ENCODE results near the gene FAM184A.
"Not testable (repeated sequence)": the region's sequence is repeated elsewhere in the genome, so short reads cannot be mapped to it uniquely, and the experiment has no call there.

Gene FAM184A

DNA sequence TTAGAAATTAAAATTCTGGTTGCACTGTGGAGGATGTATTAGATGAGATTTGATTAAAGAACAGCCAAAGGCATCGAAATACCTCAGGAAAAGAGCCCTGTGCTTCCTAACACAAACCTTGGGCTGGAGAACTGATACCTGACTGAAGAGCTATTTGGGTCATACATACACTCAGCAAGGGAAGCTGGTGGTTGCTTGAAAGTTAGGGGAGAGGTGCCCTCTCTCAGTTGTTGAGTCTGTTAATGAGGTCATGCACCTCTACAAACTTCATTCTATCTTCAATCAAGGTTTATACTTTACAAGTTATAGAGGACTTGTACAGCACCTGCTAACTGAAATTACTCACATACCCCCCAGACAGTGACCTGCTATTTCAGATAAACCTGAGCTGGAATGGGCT is 25.5 kb downstream of the FAM184A start:
- DNase-seq: no peak

GRCh38 chr6:119052292-119052889 is 26.1 kb downstream of the FAM184A start:
- no peak for DNase-seq

DNA sequence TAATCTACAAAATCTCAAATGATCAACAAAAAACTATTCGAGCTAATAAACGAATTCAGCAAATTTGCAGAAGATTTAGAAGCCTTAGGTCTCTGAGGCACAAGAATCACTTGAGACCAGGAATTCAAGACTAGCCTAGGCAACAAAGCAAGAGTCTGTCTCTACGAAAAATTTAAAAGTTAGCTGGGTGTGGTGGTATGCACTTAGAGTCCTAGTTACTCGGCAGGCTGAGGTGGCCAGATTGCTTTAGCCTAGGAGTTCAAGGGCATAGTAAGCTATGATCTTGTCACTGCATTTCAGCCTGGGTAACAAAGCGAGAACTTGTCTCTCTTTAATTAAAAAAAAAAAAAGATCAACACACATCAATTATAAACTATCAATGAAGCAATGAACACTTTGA is 34.2 kb downstream of the FAM184A start:
- DNase-seq: no peak

DNA sequence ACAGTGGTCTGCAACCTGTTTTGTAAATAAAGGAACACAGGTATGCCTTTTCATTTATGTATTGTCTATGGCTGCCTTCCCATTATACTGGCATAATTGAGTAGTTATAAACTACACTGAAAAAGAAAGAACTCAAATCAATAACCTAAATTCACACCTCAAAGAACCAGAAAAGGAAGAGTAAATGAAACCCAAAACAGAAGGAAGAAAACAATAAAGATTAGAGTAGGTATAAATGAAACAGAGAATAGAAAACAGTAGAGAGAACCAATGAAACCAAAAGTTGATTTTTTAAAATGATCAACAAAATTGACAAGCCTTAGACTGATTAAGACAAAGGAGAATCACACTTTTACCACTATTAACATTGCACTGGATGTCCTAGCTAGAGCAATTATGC is 34.7 kb downstream of the FAM184A start:
- no peak for DNase-seq

GRCh38 chr6:119043265-119043664 is 35.2 kb downstream of the FAM184A start:
- DNase-seq: no peak

GRCh38 chr6:119040636-119041035 is 37.8 kb downstream of the FAM184A start:
- DNase-seq: no peak

DNA sequence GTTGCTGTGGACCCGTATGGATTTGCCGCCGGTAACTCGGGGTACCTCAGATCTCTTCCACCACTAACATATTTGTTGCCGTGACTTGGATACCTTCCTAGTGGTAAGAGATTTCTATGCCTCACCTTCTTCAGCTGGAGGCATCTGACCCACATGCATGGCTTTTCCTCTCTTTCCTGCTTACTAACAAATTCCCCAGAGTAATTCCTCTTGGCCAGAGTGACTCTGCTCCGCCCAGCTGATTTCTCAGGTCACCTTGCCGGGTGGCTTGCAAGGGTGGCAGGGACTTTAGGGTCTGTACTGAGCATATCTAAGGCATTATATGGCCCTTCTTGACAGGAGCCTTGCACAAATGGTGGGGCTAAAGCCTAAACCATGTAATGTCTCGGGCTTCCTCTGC is 38.2 kb downstream of the FAM184A start:
- DNase-seq: no peak

DNA sequence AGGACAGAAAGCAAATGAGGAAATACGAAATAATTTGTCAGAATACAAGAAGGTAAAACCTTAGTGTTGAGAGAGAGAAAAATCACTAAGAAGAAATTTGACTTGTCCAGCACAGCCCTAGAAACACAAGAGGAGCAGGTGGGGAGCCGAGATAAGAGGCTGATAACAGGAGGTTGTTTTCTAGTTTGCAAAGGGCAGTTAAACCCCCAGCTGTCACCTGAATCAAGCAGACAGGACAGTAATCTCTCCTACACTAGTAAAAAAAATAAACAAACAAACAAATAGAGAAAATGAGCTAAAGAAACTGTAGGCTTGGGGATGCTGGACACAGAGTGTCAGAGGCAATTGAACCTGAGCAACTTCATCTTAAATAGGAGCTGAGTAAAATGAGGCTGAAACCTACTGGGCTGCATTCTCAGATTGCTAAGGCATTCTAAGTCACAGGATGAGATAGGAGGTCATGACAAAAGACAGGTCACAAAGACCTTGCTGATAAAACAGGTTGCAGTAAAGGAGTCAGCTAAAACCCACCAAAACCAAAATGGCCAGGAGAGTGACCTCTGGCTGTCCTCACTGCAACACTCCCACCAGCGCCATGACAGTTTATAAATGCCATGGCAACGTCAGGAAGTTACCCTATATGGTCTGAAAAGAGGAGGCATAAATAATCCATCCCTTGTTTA is 40.4 kb downstream of the FAM184A start:
- no peak for DNase-seq

DNA sequence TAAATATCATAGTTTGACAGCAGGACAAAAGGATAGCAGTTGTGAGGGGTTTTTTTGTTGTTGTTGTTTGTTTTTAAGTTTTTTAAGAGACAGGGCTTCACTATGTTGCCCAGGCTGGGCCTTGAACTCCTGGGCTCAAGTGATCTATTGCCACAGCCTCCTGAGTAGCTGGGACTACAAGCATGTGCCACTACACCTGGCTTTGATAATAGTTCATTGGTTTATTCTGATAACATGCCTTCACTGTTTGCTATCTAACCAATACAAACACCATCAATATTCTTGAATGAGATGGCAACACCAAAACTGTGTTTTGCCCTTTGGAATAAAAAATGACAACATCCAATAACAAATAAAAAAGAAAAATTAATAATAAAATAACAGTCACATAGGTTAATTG is 41.2 kb downstream of the FAM184A start:
- no peak for DNase-seq

GRCh38 chr6:119036081-119036480 is 42.4 kb downstream of the FAM184A start:
- DNase-seq: no peak

DNA sequence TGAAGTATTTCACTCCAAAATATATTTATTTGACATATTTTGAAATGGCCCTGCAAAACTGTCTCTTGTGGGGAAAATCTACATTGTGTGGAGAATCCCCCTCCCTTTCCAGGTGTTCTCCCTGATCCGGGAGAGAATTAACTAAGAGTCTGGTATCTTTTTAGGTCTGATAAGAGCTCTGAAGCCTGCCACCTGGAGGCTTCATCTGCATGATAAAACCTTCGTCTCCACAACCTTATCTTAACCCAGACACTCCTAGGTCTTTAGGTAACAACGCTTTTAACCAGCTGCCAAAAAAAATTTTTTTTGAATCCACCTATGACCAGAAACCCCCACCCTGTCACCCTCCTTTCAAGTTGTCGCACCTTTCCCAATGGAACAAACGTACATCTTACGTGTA is 43.0 kb downstream of the FAM184A start:
- no peak for DNase-seq

GRCh38 chr6:119034827-119035458 is 43.5 kb downstream of the FAM184A start:
- DNase-seq: no peak

GRCh38 chr6:119032428-119032827 is 46.0 kb downstream of the FAM184A start:
- DNase-seq: no peak

GRCh38 chr6:119030759-119031158 is 47.7 kb downstream of the FAM184A start:
- DNase-seq: no peak

DNA sequence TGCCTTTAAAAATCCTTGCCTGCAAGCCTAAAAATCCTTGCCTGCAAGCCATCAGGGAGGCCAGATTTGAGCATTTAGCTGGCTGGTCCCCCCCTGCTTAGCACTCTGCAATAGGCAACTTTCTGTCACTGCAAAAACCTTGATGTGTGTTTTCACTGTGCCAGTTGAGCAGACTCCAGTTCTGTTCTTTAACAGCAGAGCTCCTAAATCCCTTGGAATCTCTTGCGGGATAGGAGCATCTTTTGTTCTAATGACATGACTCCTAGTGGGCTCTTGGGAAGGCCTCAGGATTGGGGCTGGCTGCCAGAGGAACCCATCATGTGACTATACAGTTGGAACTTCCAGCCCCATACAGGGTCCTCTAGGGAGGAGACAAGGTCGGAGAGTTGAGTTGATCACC is 50.4 kb downstream of the FAM184A start:
- no peak for DNase-seq

DNA sequence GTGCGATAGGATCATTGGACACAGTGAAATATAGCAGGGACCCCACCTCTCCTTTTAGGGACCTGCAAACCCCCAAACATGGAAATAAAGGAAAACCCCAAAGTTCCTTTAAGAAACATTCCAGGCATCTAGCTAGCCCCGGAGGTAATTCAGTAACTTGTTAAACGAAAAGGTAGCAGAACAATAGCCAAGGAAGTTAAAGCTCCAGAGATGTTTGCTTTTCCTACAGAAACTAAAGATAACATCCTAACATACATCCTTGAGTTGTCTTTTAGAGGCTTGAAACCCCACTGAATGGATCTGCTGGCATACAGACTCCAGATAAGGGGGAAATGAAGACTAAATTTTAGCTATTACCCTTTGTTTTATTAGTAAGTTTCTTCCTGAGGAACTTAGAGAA is 51.0 kb downstream of the FAM184A start:
- DNase-seq: no peak

GRCh38 chr6:119026822-119027221 is 51.6 kb downstream of the FAM184A start:
- no peak for DNase-seq

GRCh38 chr6:119025793-119026192 is 52.7 kb downstream of the FAM184A start:
- DNase-seq: no peak

DNA sequence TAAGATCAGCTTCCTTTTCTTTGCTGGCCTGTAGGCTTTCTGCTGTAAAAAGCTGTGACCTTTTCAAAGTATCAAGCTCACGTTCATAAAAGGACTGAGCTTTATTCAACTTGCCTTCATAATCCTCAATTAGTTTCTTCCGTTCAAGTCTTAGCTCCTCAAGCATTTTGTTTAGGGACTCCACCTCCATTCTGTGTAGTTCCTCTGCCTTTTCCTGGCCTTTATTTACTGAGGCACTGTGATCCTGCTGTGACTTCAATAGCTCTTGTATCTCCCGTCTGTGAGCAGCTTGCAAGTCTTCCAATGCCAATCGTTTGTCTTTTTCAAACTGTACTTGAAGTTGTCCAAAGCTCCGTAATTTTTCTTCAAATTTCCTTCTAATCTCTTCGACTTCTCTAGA is 54.4 kb downstream of the FAM184A start:
- no peak for DNase-seq

- no peak for DNase-seq
Observed at GRCh38 chr6:119022796-119023195, 55.7 kb downstream of the FAM184A start.

DNA sequence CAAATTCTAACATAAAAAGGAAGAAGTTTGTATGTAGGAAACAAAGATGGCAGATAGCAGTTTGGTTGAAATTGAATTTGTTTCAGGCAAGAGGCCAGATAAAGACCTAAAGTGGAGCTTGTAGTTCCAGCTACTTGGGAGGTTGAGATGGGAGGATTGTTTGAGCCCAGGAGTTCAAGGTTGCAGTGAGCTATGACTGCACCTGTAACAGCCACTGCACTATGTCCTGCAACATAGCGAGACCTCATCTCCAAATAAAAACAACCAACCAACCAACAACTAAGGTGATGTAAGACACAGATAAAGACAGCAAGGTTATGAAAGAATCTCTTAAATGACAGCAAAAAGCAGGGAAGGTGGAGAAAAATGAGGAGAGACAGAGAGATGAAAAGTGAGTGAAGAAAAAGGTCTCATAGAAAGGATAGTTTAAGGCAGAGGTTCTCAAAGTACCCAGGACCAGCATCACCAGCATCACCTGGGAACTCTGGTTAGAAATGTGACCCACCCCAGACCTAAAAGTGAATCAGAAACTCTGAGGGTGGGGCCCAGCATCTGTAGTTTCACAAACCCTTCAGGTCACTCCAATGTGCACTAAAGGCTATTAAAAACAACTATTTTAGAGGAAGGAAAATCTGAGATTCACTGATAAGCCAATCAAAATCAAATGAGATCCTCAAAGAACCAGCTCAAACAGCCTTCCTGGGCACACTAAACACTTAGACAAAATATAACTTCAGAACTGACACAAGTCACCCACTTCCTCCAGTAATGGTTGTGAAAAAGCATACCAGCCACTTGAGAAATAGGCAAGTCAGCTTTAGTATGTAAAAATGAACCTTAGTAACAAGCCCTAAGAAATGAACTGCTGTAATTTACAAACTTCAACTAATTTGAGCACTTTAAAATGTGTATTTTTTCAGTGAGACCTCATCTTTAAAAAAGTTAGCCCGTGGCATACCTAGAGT is 57.6 kb downstream of the FAM184A start:
- no peak for DNase-seq

DNA sequence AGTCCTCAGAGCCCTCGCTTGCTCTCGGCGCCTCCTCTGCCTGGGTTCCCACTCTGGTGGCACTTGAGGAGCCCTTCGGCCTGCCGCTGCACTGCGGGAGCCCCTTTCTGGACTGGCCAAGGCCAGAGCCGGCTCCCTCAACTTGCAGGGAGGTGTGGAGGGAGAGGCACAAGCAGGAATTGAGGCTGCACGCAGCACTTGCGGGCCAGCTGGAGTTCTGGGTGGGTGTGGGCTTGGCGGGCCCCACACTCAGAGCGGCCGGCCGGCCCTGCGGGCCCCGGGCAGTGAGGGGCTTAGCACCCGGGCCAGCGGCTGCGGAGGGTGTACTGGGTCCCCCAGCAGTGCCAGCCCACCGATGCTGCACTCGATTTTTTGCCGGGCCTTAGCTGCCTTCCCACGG is 63.3 kb downstream of the FAM184A start:
- not testable (repeated sequence) for DNase-seq

DNA sequence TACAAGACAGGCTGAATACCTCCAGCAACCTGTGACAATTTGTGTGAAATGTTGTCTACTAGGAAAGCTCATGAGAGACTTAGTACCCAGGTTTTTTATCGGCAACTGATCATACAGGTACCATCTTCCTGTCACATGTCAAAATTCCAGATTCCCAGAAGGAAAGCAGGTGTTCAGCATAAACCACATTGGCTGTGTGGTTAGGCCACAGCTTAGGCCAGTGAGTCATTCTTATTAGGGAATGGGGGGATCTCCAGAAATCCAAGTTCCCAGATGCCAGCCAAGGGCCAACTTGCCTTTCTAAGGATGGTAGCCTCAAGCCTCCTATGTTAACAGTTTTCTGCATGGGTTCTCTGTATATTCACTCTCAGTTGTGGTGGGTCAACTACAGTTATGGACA is 65.9 kb downstream of the FAM184A start:
- DNase-seq: no peak
